ENCODE data around the gene DMD.

Gene DMD

GRCh38 chrX:31130457-31131220 lies 2080.7 kb downstream of the DMD start:
- DNase-seq = no peak

- DNase-seq = no peak
Observed at GRCh38 chrX:31128855-31129254, 2082.5 kb downstream of the DMD start.

DNA sequence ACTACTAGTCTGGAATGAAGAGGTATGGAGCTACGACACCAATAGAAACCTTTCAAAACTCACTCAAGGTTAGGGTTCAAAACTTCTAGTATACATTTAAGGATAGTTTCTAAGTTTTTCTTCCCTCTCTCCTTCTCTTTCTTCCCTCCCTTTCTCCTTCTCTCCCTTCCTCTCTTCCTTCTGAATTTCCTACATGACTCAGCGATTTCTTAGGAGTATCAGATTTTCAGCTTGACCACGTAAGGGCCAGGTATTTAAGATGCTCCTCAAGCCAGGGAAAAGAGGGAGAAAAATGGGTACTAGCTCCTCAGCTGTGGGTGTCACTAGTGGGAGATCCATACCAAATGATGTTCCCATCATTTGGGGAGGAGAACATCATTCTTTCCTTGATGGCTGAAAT lies 2083.6 kb downstream of the DMD start:
- DNase-seq = no peak

GRCh38 chrX:31126205-31126604 lies 2085.1 kb downstream of the DMD start:
- DNase-seq = no peak

GRCh38 chrX:31124536-31124935 lies 2086.8 kb downstream of the DMD start:
- DNase-seq = peak; percentile 23

- no peak for DNase-seq
Observed at GRCh38 chrX:31123335-31123734, 2088.0 kb downstream of the DMD start.

GRCh38 chrX:31117266-31117665 lies 2094.1 kb downstream of the DMD start:
- no peak for DNase-seq

DNA sequence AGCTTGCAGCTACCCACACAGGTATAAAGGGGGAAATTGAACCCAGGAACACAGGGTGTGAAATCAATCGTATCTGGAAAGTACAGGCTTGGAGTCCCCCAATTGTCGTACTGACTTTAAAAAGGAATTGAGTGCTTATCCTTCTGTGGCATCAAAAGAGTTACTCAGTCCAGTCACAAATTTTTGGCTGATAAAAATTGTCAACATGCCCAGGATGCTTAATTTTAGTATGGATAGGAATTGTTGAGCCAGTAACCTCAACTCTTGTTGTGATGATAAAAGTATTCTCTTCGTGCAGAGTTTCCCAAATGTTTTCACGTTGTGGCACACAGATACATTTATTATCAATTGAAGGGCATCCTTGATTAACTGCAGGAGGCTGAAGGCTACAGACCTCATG lies 2096.0 kb downstream of the DMD start:
- DNase-seq = no peak

DNA sequence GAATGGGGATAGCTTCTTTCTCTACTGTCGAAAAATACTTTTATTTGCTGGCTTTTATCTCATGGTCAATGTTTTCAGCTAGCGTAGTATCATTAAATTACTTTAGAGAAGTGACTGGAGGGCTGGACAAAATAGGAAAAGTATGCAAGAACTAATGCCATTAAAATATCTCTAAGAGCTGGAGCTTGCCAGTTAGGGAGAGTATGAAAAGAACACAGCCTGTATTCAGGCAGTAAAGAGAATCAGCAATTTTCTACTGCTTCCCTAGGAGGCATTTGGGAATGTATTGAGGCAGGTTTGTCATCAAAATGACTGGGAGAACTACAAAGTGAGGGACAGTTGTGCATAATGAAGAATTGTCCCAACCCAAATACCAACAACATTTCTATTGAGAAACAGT lies 2096.5 kb downstream of the DMD start:
- no peak for DNase-seq

- DNase-seq = no peak
Observed at GRCh38 chrX:31112226-31112999, 2098.9 kb downstream of the DMD start.

- no peak for DNase-seq
Observed at GRCh38 chrX:31110657-31111056, 2100.7 kb downstream of the DMD start.

DNA sequence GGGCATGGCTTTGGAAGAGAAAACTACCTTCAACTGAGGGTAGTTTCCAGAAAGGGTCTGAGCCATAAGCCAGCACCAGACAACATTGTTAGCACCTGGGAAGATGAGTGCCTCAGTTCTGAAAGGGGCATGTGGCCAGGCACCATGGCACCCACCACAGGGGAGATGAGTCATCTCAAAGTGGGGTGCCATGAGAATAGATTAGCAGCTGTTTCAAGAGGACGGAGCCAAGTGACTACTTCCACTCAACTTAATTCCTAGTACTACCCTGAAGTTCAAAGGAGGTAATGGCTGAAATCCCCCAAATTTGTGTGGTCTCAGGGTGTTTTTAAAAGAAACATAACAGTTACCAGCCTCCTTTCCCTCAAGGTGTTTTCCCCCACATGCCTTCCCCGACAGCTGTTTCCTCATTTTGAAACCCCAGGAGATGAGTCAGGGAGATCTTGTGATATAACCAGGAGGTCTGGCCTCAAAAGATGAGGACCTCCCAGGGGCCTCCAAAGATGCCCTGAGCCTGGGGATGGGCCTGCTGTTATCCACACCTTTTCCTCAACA lies 2111.7 kb downstream of the DMD start:
- DNase-seq = no peak

GRCh38 chrX:31098079-31098478 lies 2113.3 kb downstream of the DMD start:
- no peak for DNase-seq

- DNase-seq = no peak
Observed at GRCh38 chrX:31093639-31093975, 2117.7 kb downstream of the DMD start.

DNA sequence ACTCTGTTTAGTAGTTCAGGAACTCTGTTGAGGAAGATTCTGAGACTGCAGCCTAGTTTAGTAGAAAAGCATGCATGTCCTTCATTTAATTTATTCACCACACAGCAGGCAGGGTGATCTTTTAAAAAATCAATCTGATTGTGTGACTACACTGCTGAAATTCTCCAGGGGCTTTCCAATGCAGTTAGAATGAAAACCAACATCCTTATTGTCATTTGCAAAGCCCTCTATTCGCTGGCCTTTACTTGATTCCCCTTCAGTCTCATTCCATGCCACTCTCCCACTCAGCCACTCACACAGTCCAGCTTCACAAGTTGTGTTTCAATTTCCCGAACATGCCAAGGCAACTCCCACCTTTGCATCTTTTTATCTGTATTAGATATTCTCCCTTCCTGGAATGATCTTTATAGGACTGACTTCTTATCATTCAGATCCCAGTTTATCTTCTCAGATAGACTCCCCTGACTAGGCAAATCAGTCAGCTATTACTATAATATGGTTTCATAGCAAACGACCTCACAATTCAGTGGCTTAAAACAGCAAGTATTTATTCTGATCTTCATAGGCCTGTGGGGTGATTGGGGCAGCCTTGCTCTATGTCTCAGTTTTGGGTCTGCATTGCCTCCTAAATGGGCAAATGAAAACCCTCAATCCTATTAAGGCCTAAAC lies 2118.2 kb downstream of the DMD start:
- no peak for DNase-seq

GRCh38 chrX:31092476-31092875 lies 2118.9 kb downstream of the DMD start:
- no peak for DNase-seq

DNA sequence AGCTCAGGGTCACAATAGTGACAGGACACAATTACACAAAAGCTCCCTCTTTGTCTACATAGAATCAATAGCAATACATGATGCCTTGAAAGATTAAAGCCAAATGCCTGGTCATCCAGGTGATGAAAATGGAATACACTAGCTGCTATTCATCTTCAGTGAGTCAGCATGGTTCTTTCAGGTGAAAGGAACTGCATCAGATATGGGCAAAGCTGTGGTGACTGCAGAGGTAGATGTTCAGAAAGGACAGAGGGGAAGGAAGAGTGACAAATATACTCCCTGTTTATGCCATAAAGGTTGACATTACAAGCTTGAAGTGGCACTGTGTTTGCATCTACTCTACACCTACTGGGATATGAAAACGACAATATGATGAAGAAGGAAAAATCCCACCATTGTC lies 2119.5 kb downstream of the DMD start:
- DNase-seq = no peak

DNA sequence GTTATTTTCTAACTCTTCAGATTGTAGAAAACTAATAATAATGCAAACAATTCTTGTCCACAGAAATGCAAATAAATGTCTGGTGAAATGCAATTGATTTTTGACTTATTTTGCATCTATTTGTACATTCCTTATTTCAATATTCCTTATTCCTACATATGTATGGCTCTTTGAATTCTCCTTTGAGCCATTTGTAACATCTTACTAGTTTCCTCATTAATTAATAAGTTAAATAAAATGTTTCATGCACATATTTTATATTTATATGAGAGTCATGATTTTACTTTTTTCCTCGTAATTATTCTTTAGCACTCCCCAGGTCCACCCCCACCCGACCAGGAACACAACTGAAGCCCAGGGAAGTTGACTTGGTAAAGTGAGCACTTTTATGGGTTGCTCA lies 2136.8 kb downstream of the DMD start:
- no peak for DNase-seq

DNA sequence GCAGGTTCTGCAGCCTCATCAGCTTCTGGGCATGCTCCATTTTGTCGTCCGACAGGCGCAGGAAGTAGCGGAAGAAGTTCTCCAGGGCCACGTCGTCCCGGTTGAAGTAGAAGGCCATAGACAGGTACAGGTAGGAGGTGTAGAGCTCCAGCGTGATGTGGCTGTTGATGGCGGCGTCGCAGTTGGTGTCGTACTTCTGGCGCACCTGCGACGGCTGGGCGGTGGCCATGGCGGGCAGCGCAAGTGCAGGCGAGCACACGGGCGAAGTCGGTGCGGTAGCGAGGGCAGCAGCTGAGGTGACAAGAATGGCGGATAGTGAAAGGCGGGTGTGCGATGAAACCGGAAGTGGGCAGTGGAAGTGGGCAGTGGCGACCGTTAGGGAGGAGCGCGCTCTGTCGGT lies 2139.6 kb downstream of the DMD start, which contains the start of gene FTHL17:
TSS of gene FTHL17 (minus strand) at position 317 of the 400 bp plus-strand sequence. CDS start at position 229, 88 bp downstream.
- no peak for DNase-seq

DNA sequence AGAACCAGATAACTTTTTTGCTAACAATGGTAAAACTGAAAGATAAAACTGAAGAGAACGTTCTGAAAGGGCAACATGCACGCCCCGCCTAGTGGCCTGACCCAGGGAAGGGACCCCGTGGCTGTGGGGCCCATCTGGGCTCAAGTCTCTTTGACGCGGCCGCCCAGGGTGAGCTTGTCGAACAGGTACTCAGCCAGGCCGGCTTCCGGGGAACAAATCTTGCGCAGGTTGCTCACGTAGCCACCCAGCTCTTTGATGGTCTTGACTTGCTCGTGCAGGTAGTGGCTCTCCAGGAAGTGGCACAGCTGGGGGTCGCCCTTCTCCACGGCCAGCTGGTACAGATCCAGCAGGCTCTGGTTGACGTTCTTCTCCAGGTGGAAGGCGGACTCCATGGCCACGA lies 2140.1 kb downstream of the DMD start:
- DNase-seq = no peak

GRCh38 chrX:31070057-31070468 lies 2141.3 kb downstream of the DMD start:
- peak; percentile 33 for DNase-seq
